HEK293T (cell line): ENCODE results near the gene SEMA7A.

ENCODE experiments used
- ARNT ChIP-seq: fragments of 450-650 bp; IDR thresholded peaks from 2 replicates; pipeline ENCODE4 v1.6.1; 2017; ENCODE audit warnings: mild to moderate bottlenecking
- BHLHE40 ChIP-seq: fragments of 450-650 bp; IDR thresholded peaks from 2 replicates; pipeline ENCODE4 v1.6.1; 2016; ENCODE audit warnings: mild to moderate bottlenecking, moderate library complexity, borderline replicate concordance
- ELF4 ChIP-seq: fragments of 450-650 bp; IDR thresholded peaks from 2 replicates; pipeline ENCODE4 v1.6.1; 2017; ENCODE audit warnings: antibody characterized with exemption
- FOXA1 ChIP-seq: fragments of 450-650 bp; IDR thresholded peaks from 2 replicates; pipeline ENCODE4 v1.6.1; 2016; ENCODE audit warnings: mild to moderate bottlenecking
- FOXK2 ChIP-seq: fragments of 450-650 bp; IDR thresholded peaks from 2 replicates; pipeline ENCODE4 v1.6.1; 2016; ENCODE audit warnings: mild to moderate bottlenecking
- FOXM1 ChIP-seq: fragments of 450-650 bp; IDR thresholded peaks from 2 replicates; pipeline ENCODE4 v1.6.1; 2017; ENCODE audit warnings: mild to moderate bottlenecking, borderline replicate concordance
- NFRKB ChIP-seq: fragments of 450-650 bp; IDR thresholded peaks from 2 replicates; pipeline ENCODE4 v1.6.1; 2016; ENCODE audit warnings: mild to moderate bottlenecking, moderate library complexity
- SP1 ChIP-seq: fragments of 450-650 bp; IDR thresholded peaks from 2 replicates; pipeline ENCODE4 v1.6.1; 2017
- SUZ12 ChIP-seq: fragments of 450-650 bp; IDR thresholded peaks from 2 replicates; pipeline ENCODE4 v1.6.1; 2016; ENCODE audit warnings: mild to moderate bottlenecking
- TARDBP ChIP-seq: fragments of 450-650 bp; IDR thresholded peaks from 2 replicates; pipeline ENCODE4 v1.6.1; 2016
- ZNF384 ChIP-seq: fragments of 450-650 bp; IDR thresholded peaks from 2 replicates; pipeline ENCODE4 v1.6.1; 2016

- TF ChIP-seq NFRKB (no peak), ARNT (no peak), SP1 (no peak), FOXA1 (no peak), FOXM1 (no peak), TARDBP (no peak), SUZ12 (no peak), ZNF384 (no peak), BHLHE40 (no peak), ELF4 (no peak), FOXK2 (no peak)
These were observed at the start of gene SEMA7A for GRCh38 chr15:74433592-74434262.
